HCT116 (cell line): ENCODE results near the gene GMNN. TPM values are rescaled to one million over a fixed set of nuclear protein-coding genes. Genes with fewer than 3 reads are reported as not detected.

ENCODE experiments used
- ATAC-seq: fragments of 200-7000 bp; cut with Tn5 transposase; 2 replicates; pipeline ENCODE4 v1.9.1; 2020; ENCODE audit warnings: mild to moderate bottlenecking, moderate library complexity
- BruUV-seq: library from RNA; stranded (reverse); fragments of 400-500 nt; replicated peaks from 2 replicates; lab custom pipeline; 2021; lab: Mats Ljungman, UMichigan
- CTCF ChIA-PET: fragments of 300-600 bp; sonication (Branson Sonifier 250); formaldehyde crosslinking; loops from one replicate; lab custom pipeline; 2021; ENCODE audit warnings: antibody characterized with exemption; lab: Charles Lee
- POLR2A ChIA-PET: fragments of 300-600, 350-600 bp; sonication (Branson Sonifier 250); formaldehyde crosslinking; loops from one replicate; lab custom pipeline; 2021; ENCODE audit warnings: antibody characterized with exemption; lab: Charles Lee
- RAD21 ChIA-PET, 2 experiments: fragments of 300-600 bp; sonication (Branson Sonifier 250); formaldehyde crosslinking; loops; one replicate each; lab custom pipeline; 2023; ENCODE audit warnings: low total read pairs in 2 of 2; ENCODE audit not compliant: uncharacterized antibody in 2 of 2, unreplicated experiment in 2 of 2, low non-redundant PET in 1 of 2; lab: Charles Lee
- DNase-seq: peaks from one replicate; pipeline ENCODE4 v3.0.0-alpha.2; 2010; ENCODE audit warnings: low read depth, low spot score
- H2AFZ ChIP-seq: fragments of 200-600 bp; shearing (Covaris generic), sonication (generic); 2 replicates; pipeline ENCODE4 v1.6.1; 2017; ENCODE audit warnings: low read depth, mixed run types, mixed read lengths, antibody characterized with exemption, low read length; ENCODE audit not compliant: poor library complexity, severe bottlenecking
- H3K27ac ChIP-seq: 2 replicates; pipeline ENCODE4 v1.5.1; 2012; ENCODE audit warnings: low read depth, low read length
- H3K27me3 ChIP-seq: fragments of 200-600 bp; sonication (generic); 2 replicates; pipeline ENCODE4 v1.6.1; 2016; ENCODE audit warnings: mixed run types, low read length, mixed read lengths; ENCODE audit not compliant: insufficient read depth
- H3K36me3 ChIP-seq, 2 experiments: fragments of 200-500 bp in 1 of 2; fragments of 200-600 bp in 1 of 2; sonication (Bioruptor generic) in 1 of 2; sonication (generic) in 1 of 2; 2 replicates each; pipeline versions ENCODE4 v1.5.1 to v1.6.1; 2014 to 2016; ENCODE audit warnings: low read length in 2 of 2, inconsistent platforms in 1 of 2, mixed read lengths in 1 of 2, mixed run types in 1 of 2; ENCODE audit not compliant: insufficient read depth in 2 of 2, control insufficient read depth in 1 of 2
- H3K4me1 ChIP-seq, 2 experiments: fragments of 200-600 bp in 1 of 2; sonication (generic) in 1 of 2; 2 replicates each; pipeline versions ENCODE4 v1.5.1 to v1.6.1; 2012 to 2017; ENCODE audit warnings: low read length in 2 of 2, inconsistent platforms in 1 of 2, mild to moderate bottlenecking in 1 of 2, mixed read lengths in 1 of 2, mixed run types in 1 of 2, moderate library complexity in 1 of 2; ENCODE audit not compliant: insufficient read depth in 2 of 2, control insufficient read depth in 1 of 2
- H3K4me2 ChIP-seq: fragments of 200-600 bp; sonication (generic); 2 replicates; pipeline ENCODE4 v1.6.1; 2017; ENCODE audit warnings: mixed run types, low read length, mixed read lengths
- H3K4me3 ChIP-seq, 2 experiments: fragments of 200-600 bp in 1 of 2; sonication (generic) in 1 of 2; replicated peaks in 1 of 2; 2 replicates each; pipeline ENCODE4 v1.5.1; 2011 to 2016; ENCODE audit warnings: low read length in 2 of 2, control low read depth in 1 of 2, low read depth in 1 of 2, mild to moderate bottlenecking in 1 of 2, mixed read lengths in 1 of 2, mixed run types in 1 of 2
- H3K79me2 ChIP-seq: fragments of 200-600 bp; sonication (generic); 2 replicates; pipeline ENCODE4 v1.6.1; 2017; ENCODE audit warnings: mild to moderate bottlenecking, mixed run types, low read length, moderate library complexity, mixed read lengths; ENCODE audit not compliant: insufficient read depth
- H3K9ac ChIP-seq: fragments of 200-600 bp; sonication (generic); 2 replicates; pipeline ENCODE4 v1.6.1; 2016; ENCODE audit warnings: low read length, mixed read lengths
- H3K9me2 ChIP-seq: fragments of 200-600 bp; sonication (generic), shearing (Covaris generic); 2 replicates; pipeline ENCODE4 v1.6.1; 2017; ENCODE audit warnings: mixed run types, mild to moderate bottlenecking, moderate library complexity; ENCODE audit not compliant: insufficient read depth
- H3K9me3 ChIP-seq, 2 experiments: fragments of 200-500 bp in 1 of 2; fragments of 200-600 bp in 1 of 2; sonication (Bioruptor generic) in 1 of 2; sonication (generic) in 1 of 2; 2 replicates each; pipeline ENCODE4 v1.6.1; 2014 to 2017; ENCODE audit warnings: low read length in 2 of 2, mixed read lengths in 2 of 2, inconsistent platforms in 1 of 2, low read depth in 1 of 2, mild to moderate bottlenecking in 1 of 2, mixed run types in 1 of 2, moderate library complexity in 1 of 2; ENCODE audit not compliant: control insufficient read depth in 1 of 2, insufficient read depth in 1 of 2
- H4K20me1 ChIP-seq: fragments of 200-600 bp; sonication (generic), shearing (Covaris generic); 2 replicates; pipeline ENCODE4 v1.6.1; 2017; ENCODE audit warnings: mixed run types, mild to moderate bottlenecking, moderate library complexity; ENCODE audit not compliant: insufficient read depth
- CBX3 ChIP-seq: IDR thresholded peaks from 2 replicates; pipeline ENCODE4 v1.6.1; 2012; ENCODE audit warnings: low read depth
- CTCF ChIP-seq, 3 experiments: fragments of 200-600 bp in 1 of 3; sonication (generic) in 1 of 3; IDR thresholded peaks in 2 of 3; conservative IDR thresholded peaks in 1 of 3; 2 replicates each; pipeline ENCODE4 v1.5.1; 2012 to 2017; ENCODE audit warnings: low read depth in 2 of 3, low read length in 2 of 3, antibody characterized with exemption in 1 of 3, borderline replicate concordance in 1 of 3, control low read depth in 1 of 3, mild to moderate bottlenecking in 1 of 3, mixed read lengths in 1 of 3, mixed run types in 1 of 3, moderate library complexity in 1 of 3; ENCODE audit not compliant: insufficient read depth in 1 of 3
- ELF1 ChIP-seq: IDR thresholded peaks from 2 replicates; pipeline ENCODE4 v1.6.1; 2012; ENCODE audit warnings: low read depth, borderline replicate concordance
- EZH2 ChIP-seq: fragments of 200-600 bp; sonication (generic); IDR thresholded peaks from 2 replicates; pipeline ENCODE4 v1.6.1; 2017; ENCODE audit warnings: antibody characterized with exemption, mixed run types
- FOSL1 ChIP-seq: IDR thresholded peaks from 2 replicates; pipeline ENCODE4 v1.6.1; 2012; ENCODE audit warnings: low read depth
- JUND ChIP-seq: IDR thresholded peaks from 2 replicates; pipeline ENCODE4 v1.6.1; 2012
- POLR2A ChIP-seq: IDR thresholded peaks from 2 replicates; pipeline ENCODE4 v1.7.0; 2011; ENCODE audit warnings: borderline replicate concordance; ENCODE audit not compliant: insufficient read depth, insufficient read length; ENCODE audit errors: extremely low read depth
- POLR2AphosphoS5 ChIP-seq: IDR thresholded peaks from 2 replicates; pipeline ENCODE4 v1.6.1; 2011; ENCODE audit warnings: mild to moderate bottlenecking, low read depth, low read length, moderate library complexity
- RAD21 ChIP-seq: IDR thresholded peaks from 2 replicates; pipeline ENCODE4 v1.6.1; 2012; ENCODE audit warnings: low read depth, mild to moderate bottlenecking
- SIN3A ChIP-seq: IDR thresholded peaks from 2 replicates; pipeline ENCODE4 v1.6.1; 2012; ENCODE audit warnings: low read depth
- ZNF274 ChIP-seq: fragments of 200-500 bp; sonication (Bioruptor generic); IDR thresholded peaks from 2 replicates; pipeline ENCODE4 v1.6.1; 2014; ENCODE audit warnings: mild to moderate bottlenecking, low read depth, low read length, inconsistent platforms
- intact Hi-C: fragments of 100-400 bp; cut with micrococcal nuclease; formaldehyde crosslinking; loops from 2 replicates; pipeline ENCODE4 v1.10.0; 2022
- total RNA-seq: library from RNA; stranded (reverse); gene quantifications from one replicate; pipeline ENCODE4 v1.2.1, GENCODE V29; 2021; ENCODE audit not compliant: unreplicated experiment
- TF ChIP-seq, protein P1 (sequence below): IDR thresholded peaks from 2 replicates; pipeline ENCODE4 v1.6.1; 2012
- TF ChIP-seq, protein P2 (sequence below): IDR thresholded peaks from 2 replicates; pipeline ENCODE4 v1.6.1; 2011; ENCODE audit warnings: mild to moderate bottlenecking, low read length, moderate library complexity; ENCODE audit not compliant: insufficient replicate concordance; ENCODE audit errors: extremely low read depth

The GMNN gene
- total RNA-seq, 1 experiment from 2014 or later, result 54.9 TPM

GRCh38 chr6:24761193-24761835 lies 13.4 kb upstream of the GMNN start:
- Histone ChIP-seq H3K9ac (no peak overlapping the region), H2AFZ (no peak overlapping the region), H3K4me2 (no peak overlapping the region), H3K4me1 (peaks cover 0 to 7% of the 10 kb centered on the region in 2 experiments; a peak in 1 of 4 replicates), H3K27me3 (no peaks in the 10 kb centered on the region)
- peak; percentile 100 for ATAC-seq
- no TSS peak for BruUV-seq
- RAD21 ChIA-PET, result no interaction called here
- TF ChIP-seq ZNF274 (no peak), SIN3A (no peak), RAD21 (no peak)
- TF ChIP-seq, all 23 proteins: peak for 0
- CTCF ChIA-PET, result interaction anchor here (1.6 kb wide), 1 partner anchor 178 kb away, joined by 3 read pairs; no protein-coding TSS in a partner anchor
- no peak overlapping the region for H3K27ac ChIP-seq
- no peaks in the 10 kb centered on the region for H3K9me2 ChIP-seq
- POLR2A ChIA-PET, result no interaction called here
- H3K36me3 ChIP-seq, result no peaks in the 10 kb centered on the region
- H3K79me2 ChIP-seq, result no peaks in the 10 kb centered on the region
- H3K9me3 ChIP-seq, result no peaks in the 10 kb centered on the region
- no peak for DNase-seq
- intact Hi-C loops, result loop anchor here (5.0 kb wide), 1 partner anchor 59 kb away; no protein-coding TSS in a partner anchor
- H4K20me1 ChIP-seq, result no peaks in the 10 kb centered on the region
- no peak overlapping the region for H3K4me3 ChIP-seq

DNA sequence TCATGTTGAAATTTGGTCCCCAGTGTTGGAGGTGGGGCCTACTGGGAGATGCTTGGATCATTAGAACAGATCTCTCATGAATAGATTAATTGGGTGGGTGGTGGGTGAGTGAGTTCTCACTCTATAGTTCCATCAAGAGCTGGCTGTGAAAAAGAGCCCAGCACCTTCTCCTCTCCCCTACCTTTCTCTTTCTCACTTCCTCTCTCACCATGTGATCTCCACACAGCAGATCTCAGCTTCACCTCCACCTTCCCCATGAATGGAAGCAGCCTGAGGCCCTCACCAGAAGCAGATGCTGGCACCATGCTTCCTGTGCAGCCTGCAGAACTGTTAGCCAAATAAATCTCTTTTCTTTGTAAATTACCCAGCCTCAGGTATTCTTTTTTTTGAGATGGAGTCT lies 12.9 kb upstream of the GMNN start:
- no peak for DNase-seq
- peaks cover 0 to 8% of the 10 kb centered on the region in 2 experiments; a peak in 1 of 4 replicates for H3K4me1 ChIP-seq
- H2AFZ ChIP-seq, result no peak overlapping the region
- no peaks in the 10 kb centered on the region for H3K9me2 ChIP-seq
- H3K79me2 ChIP-seq, result no peaks in the 10 kb centered on the region
- CTCF ChIA-PET, result interaction anchor here (1.6 kb wide), 1 partner anchor 178 kb away, joined by 3 read pairs; no protein-coding TSS in a partner anchor
- no peak overlapping the region for H3K27ac ChIP-seq
- BruUV-seq, result no TSS peak
- ATAC-seq, result peak; percentile 18
- no peak overlapping the region for H3K4me2 ChIP-seq
- H4K20me1 ChIP-seq, result no peaks in the 10 kb centered on the region
- RAD21 ChIA-PET, result no interaction called here
- intact Hi-C loops, result loop anchor here (5.0 kb wide), 1 partner anchor 60 kb away; no protein-coding TSS in a partner anchor
- POLR2A ChIA-PET, result no interaction called here
- H3K9me3 ChIP-seq, result no peaks in the 10 kb centered on the region
- no peaks in the 10 kb centered on the region for H3K27me3 ChIP-seq
- no peak overlapping the region for H3K4me3 ChIP-seq
- H3K9ac ChIP-seq, result no peak overlapping the region
- H3K36me3 ChIP-seq, result no peaks in the 10 kb centered on the region
- TF ChIP-seq POLR2AphosphoS5, result no peak
- TF ChIP-seq FOSL1, result no peak
- TF ChIP-seq ZNF274, result no peak
- no peak for TF ChIP-seq POLR2A
- TF ChIP-seq, protein P1, sequence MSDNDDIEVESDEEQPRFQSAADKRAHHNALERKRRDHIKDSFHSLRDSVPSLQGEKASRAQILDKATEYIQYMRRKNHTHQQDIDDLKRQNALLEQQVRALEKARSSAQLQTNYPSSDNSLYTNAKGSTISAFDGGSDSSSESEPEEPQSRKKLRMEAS, result no peak
- TF ChIP-seq ELF1, result no peak
- TF ChIP-seq SIN3A, result no peak
- TF ChIP-seq RAD21, result no peak
- TF ChIP-seq, protein P2, sequence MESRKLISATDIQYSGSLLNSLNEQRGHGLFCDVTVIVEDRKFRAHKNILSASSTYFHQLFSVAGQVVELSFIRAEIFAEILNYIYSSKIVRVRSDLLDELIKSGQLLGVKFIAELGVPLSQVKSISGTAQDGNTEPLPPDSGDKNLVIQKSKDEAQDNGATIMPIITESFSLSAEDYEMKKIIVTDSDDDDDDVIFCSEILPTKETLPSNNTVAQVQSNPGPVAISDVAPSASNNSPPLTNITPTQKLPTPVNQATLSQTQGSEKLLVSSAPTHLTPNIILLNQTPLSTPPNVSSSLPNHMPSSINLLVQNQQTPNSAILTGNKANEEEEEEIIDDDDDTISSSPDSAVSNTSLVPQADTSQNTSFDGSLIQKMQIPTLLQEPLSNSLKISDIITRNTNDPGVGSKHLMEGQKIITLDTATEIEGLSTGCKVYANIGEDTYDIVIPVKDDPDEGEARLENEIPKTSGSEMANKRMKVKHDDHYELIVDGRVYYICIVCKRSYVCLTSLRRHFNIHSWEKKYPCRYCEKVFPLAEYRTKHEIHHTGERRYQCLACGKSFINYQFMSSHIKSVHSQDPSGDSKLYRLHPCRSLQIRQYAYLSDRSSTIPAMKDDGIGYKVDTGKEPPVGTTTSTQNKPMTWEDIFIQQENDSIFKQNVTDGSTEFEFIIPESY, result no peak
- no peak for TF ChIP-seq EZH2
- TF ChIP-seq CBX3, result no peak
- TF ChIP-seq JUND, result no peak
- TF ChIP-seq CTCF (IDR thresholded peaks at IDR 0.05 in 2 of 3, conservative IDR thresholded peaks at IDR 0.05 in 1 of 3; ENCODE audit: borderline replicate concordance in 1 of 3, insufficient read depth in 1 of 3, low read depth in 2 of 3, low read length in 2 of 3), result no peak
